HG02571 (cell line): ENCODE data around the gene CTF1.
A peak's percentile ranks its signal among the peaks of the same experiment; 100 is the strongest.
"Not testable (repeated sequence)": the region's sequence is repeated elsewhere in the genome, so short reads cannot be mapped to it uniquely, and the experiment has no call there.

ENCODE experiments used
- ATAC-seq: cut with Tn5 transposase; IDR thresholded peaks from one replicate; pipeline ENCODE4 v1.9.1; 2021; ENCODE audit warnings: mild to moderate bottlenecking, moderate library complexity; ENCODE audit not compliant: unreplicated experiment

Gene CTF1, protein sequence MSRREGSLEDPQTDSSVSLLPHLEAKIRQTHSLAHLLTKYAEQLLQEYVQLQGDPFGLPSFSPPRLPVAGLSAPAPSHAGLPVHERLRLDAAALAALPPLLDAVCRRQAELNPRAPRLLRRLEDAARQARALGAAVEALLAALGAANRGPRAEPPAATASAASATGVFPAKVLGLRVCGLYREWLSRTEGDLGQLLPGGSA

DNA sequence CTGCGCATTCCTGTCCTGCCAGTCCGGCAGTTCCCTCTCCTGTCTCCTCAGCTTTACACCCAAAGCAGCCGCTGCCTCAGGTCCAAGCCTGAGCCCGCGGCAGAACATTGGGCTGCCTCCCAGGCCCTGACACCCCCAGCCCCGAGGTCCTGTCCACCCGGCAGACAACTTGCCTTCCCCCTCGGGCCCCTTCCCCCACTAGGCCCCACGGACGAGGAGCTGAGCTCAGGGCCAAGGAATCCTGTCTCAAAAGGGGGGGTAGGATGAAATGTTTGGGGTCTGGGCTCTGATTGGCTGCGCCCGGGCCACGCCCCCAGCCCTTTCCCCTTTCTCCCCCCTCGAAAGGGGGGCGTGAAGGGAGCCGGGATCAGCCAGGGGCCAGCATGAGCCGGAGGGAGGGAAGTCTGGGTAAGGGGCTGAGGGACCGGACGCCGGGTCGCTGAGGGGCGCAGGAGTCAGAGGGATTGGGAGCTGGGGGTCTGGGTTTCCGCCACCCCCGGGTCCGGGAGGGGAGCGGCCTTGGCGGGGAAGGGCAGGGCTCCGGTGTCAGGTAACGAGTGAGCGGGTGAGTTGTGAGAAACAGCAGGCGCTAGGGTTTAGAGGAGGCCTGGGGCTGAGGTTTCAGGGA, at the start of gene CTF1:
TSS of gene CTF1 (plus strand) at position 354 of the 628 bp plus-strand sequence. CDS start at position 384, 30 bp downstream.
- no peak for ATAC-seq

DNA sequence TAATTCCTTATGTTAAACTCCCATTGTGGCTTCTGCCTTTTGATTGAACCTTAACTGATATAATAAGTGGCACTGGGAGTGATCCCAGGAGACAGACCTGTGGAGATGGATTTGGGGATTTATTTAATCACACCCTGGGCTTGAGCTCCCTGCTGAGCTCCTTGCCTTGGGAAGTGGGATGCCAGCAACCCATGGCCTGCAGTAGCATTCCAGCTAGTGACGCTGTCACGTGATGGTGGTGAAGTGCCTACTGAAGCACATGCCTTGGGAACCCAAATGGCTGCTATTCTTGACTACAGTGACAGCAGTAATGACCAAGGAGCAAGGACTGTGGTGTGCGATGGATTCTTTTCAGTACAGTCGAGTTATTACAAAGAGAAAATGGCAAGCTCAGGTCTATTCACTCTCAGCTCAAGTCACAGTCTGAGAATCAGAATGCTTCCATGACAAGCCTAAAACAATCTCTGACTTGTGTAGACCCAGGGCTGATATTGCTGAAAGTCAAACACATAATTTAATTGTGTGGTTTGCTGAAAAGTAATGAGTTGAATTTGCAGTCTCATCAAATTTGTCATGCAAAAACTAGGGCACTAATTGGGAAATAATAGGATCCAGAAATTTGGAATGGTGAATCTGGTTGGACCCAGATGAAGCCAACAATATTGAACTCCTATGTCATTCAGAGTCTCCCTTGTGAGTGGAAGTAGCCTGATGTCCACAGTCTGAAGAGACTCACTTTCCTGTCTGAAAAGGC, 49.6 kb upstream of the CTF1 start:
- ATAC-seq, result no peak

- no peak for ATAC-seq
Measured at GRCh38 chr16:30850246-30850645, 46.2 kb upstream of the CTF1 start.

DNA sequence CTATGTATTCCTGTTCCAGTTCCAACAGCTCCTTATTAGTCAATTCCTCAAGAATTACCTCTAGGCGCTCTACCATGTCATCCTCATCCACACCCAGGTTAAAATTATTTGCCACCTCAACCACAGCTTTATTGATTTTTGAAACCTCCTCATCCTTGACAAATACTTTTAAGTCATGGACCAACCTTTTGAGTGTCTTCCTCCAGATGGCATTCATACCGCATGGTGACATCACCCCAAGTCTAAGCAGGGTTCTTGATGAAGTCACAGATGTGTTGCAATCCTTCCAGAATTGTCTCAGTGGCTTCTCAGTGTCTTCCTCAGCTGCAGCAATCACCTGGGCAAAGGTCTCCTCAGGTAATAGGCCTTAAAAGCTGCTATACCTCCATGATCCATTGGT, 42.7 kb upstream of the CTF1 start:
- ATAC-seq, result no peak

GRCh38 chr16:30858111-30858495, 38.3 kb upstream of the CTF1 start:
- ATAC-seq, result no peak

DNA sequence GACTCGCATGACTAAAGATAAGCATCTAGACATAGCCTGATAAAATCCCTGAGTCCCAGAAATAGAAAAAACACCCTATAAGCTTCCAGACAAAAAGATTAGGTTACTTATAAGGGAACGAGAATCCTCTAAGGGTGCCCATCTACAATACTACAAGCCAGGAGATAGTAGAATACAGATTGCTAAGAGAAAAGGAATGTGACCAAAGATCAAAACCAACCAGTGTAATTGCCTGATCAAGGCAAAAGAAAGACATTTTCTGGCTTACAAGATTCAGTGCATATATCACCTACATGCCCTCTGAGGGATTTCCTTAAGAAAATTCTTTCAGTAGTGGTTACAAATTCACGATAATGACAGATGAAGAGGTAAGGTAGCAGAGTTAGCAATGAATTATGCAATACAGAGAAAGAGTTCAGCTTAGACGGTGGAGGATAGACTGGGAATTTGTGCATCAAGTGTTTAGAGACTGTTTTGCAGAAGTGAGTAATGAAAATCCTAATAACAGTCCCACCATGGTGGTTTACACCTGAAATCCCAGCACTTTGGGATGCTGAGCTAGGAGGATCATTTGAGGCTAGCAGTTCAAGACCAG, 37.5 kb upstream of the CTF1 start:
- no peak for ATAC-seq

DNA sequence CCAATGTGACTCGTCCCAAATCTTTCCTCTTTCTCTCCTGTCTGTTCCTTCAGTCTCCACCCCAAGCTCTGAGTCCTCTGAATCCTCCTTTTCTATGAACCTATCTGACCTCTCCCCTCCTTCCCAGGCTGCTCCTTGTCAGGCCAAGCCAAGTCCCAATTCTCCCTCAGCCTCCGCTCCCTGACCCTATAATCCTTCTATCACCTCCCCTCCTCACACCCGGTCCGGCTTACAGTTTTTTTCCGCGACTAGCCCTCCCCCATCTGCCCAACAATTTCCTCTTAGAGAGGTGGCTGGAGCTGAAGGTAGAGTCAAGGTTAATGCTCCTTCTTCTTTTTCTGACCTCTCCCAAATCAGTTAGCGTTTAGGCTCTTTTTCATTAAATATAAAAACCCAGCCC, 35.7 kb upstream of the CTF1 start:
- not testable (repeated sequence) for ATAC-seq

- not testable (repeated sequence) for ATAC-seq
Measured at GRCh38 chr16:30863178-30863577, 33.2 kb upstream of the CTF1 start.

GRCh38 chr16:30866031-30866430, 30.4 kb upstream of the CTF1 start:
- ATAC-seq, result no peak

- ATAC-seq, result no peak
Measured at GRCh38 chr16:30867747-30868146, 28.7 kb upstream of the CTF1 start.

GRCh38 chr16:30870904-30871303, 25.5 kb upstream of the CTF1 start:
- ATAC-seq, result no peak

DNA sequence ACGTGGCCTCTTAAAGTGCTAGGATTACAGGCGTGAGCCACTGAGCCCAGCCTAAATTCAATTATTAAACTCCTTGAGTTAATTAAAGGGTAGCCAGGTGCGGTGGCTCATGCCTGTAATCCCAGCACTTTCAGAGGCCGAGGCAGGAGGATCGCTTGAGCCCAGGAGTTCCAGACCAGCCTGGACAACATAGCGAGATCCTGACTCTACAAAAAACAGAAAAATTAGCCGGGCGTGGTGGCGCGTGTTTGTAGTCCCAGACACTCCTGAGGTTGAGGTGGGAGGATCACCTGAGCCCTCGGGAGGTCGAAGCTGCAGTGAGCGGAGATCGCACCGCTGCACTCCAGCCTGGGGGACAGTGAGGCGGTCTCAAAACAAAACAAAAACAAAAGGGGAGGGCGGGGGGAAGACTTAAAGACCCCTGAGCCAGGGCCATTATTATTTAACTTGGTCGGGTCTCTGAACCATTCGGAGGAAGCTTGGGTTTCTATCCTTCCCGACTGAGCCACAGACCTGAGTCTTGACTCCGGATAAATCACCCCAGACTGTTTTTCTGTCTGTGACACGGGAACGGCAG, 22.1 kb upstream of the CTF1 start:
- ATAC-seq, result no peak

GRCh38 chr16:30874821-30875717, 21.3 kb upstream of the CTF1 start:
- peak; percentile 81 for ATAC-seq

DNA sequence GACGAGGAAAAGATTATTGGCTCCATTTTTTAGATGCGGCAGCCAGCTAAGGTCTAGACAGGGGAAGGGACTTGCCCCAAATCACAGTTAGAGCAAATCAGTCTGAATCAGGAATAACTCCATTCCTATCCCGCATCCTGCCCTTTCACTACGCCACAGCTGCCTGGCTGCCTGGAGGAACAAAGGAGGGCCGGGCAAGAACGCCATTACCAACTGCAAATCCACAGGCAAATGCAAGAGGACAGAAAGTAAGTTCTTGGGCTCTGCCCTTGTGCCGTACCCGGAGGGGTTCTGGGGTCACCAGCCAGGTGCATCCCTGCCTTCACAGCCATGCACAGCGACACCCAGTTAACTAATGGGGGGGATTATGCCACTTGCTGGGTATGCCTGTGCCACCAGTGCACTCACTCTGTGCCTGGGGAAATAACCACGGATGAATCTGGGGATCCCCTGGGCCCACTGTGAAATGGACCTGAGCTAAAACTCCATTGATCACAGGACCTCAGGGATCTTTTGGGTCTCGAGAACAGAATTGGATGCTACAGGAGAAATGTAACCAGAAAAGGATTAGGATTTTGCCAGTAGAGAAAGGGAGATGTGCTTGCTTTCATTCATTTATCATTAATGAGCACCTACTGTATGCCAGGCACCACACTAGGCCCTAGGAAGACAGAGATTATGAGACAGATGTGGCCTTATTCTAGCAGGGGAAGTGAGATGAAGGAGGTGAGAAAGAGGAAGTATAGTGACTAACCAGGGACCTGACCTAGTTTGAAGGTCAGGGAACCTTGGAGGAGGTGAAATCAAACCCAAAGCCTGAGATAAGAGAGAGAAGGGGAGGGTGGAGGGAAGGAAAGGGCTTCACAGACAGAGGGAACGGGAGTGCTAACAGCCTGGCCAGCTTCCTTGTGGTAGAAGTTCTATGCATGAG, 20.3 kb upstream of the CTF1 start:
- no peak for ATAC-seq

DNA sequence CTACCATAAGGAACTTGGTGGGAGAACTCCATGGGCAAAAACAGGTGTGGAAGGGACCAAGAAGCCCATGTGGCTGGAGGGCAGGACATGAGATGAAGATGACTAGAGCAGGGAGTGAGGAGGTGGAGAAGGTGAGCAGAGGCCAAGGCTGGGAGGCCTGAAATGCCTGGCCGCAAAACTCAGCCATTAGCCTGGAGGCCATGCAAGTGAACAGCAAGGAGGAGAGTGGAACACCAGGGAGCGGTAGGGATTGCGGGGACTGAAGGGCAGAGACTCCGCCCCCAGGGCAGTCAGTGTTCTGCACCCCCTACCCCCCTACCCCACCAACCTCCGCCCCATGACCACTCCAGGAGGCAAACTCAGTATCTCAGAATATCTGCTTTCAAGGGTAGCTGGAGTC, 19.5 kb upstream of the CTF1 start:
- ATAC-seq, result no peak

DNA sequence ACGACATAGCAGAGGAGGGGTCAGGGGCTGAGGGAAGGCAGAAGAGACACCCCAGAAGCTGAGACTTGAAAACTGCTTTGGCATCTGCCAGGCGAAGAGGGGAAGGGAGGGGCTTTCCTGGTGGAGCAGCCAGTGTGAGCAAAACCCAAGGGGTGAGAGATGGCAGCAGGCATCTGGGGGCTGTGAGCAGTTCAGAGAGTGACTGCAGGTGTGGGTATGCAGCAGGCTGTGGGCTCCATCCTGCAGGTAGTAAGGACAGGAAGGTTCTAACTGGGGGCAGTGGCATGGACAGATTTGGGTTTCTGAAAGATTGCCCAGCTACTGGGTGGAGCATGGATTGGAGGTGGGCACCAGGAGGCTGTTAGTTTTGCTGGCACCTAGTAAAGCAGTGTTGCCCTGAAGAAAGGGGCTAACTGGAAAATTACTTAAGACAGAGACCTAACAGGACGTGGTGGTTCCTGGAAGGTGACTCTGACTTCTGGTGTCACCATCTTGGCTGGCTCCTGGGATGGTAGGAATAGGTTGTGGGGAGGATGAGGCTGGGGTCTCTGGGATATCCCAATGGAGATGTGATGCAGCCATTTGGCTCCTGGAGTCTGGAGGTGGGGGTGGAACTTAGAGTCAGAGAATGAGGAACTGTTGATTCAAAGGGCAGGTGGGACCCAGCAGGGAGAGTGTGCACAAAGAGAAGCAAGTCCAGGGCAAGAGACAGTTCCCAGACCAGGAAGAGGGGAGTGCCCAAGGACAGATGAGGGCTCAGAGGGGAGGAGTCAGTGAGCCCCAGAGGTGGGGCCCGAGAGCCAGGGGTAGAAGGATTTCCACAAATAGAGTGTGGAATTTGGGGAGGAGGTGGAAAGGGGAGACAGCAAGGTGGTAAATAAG, 13.7 kb upstream of the CTF1 start:
- ATAC-seq, result no peak

DNA sequence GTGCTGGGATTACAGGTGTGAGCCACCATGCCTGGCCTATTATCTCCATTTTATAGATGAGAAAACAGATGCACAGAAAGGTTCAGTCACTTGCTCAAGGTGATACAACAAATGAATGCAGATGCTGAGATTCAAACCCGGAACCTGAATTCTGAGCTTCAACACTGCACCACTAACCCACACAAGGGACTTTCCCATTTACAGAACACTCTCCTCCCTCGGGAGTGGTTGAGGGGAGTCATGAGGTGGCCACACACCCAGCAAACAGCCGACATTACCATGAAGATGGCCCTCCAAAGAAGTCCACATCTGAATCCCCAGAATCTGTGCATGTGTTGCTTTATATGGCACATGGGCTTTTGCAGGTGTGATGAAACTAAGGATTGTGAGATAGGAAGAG, 11.7 kb upstream of the CTF1 start:
- ATAC-seq, result no peak

DNA sequence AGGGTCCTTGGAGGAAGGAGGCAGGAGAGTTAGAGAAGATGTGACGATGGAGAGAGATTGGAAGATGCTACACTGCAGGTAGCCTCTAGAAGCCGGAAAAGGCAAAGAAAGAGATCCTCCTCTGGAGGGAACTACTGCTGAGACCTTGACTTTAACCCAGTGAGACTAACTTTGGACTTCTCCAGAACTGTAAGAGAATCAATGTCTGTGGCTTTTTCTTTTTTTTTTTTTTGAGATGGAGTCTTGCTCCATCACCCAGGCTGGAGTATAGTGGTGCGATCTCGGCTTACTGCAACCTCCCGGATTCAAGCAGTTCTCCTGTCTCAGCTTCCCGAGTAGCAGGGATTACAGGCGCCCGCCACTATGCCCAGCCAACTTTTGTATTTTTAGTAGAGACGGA, 11.2 kb upstream of the CTF1 start:
- no peak for ATAC-seq
